Fibroblast of skin of right biceps (primary cell): ENCODE results near the gene AFF2.
A peak's percentile ranks its signal among the peaks of the same experiment; 100 is the strongest.

Experiments
- DNase-seq: peaks from one replicate; pipeline ENCODE4 v3.0.0-alpha.2; 2013

Gene AFF2

GRCh38 chrX:148537556-148538182 lies 37.3 kb downstream of the AFF2 start:
- no peak for DNase-seq

- no peak for DNase-seq
These were observed 38.2 kb downstream of the AFF2 start for GRCh38 chrX:148538582-148538981.

GRCh38 chrX:148540114-148540513 lies 39.7 kb downstream of the AFF2 start:
- no peak for DNase-seq

- no peak for DNase-seq
These were observed 40.5 kb downstream of the AFF2 start for GRCh38 chrX:148540671-148541583.

- DNase-seq, result no peak
These were observed 41.1 kb downstream of the AFF2 start for GRCh38 chrX:148541584-148541940.

- no peak for DNase-seq
These were observed 42.3 kb downstream of the AFF2 start for GRCh38 chrX:148542481-148543255.

- no peak for DNase-seq
These were observed 52.4 kb downstream of the AFF2 start for GRCh38 chrX:148552775-148553174.

GRCh38 chrX:148555101-148555500 lies 54.7 kb downstream of the AFF2 start:
- no peak for DNase-seq

GRCh38 chrX:148555571-148556243 lies 55.3 kb downstream of the AFF2 start:
- no peak for DNase-seq

GRCh38 chrX:148556498-148556897 lies 56.1 kb downstream of the AFF2 start:
- no peak for DNase-seq

GRCh38 chrX:148562846-148563245 lies 62.4 kb downstream of the AFF2 start:
- no peak for DNase-seq

GRCh38 chrX:148567229-148567628 lies 66.8 kb downstream of the AFF2 start:
- DNase-seq, result peak; percentile 89

- DNase-seq, result peak; percentile 25
These were observed 67.4 kb downstream of the AFF2 start for GRCh38 chrX:148567779-148568178.

GRCh38 chrX:148568763-148569162 lies 68.3 kb downstream of the AFF2 start:
- no peak for DNase-seq

- DNase-seq, result peak; percentile 37
These were observed 71.9 kb downstream of the AFF2 start for GRCh38 chrX:148572337-148572736.

- DNase-seq, result no peak
These were observed 72.7 kb downstream of the AFF2 start for GRCh38 chrX:148573119-148573518.

GRCh38 chrX:148574237-148574973 lies 74.0 kb downstream of the AFF2 start:
- DNase-seq, result peak; percentile 50

GRCh38 chrX:148576396-148576795 lies 76.0 kb downstream of the AFF2 start:
- DNase-seq, result no peak

- peak; percentile 16 for DNase-seq
These were observed 77.3 kb downstream of the AFF2 start for GRCh38 chrX:148577741-148578140.

GRCh38 chrX:148580016-148580415 lies 79.6 kb downstream of the AFF2 start:
- no peak for DNase-seq

- DNase-seq, result peak; percentile 43
These were observed 81.9 kb downstream of the AFF2 start for GRCh38 chrX:148582353-148582752.

- peak; percentile 60 for DNase-seq
These were observed 88.4 kb downstream of the AFF2 start for GRCh38 chrX:148588649-148589310.
